Upper lobe of left lung (tissue), 6 donors: ENCODE results near the gene MAML2. TPM values are rescaled to one million over a fixed set of nuclear protein-coding genes. Genes with fewer than 3 reads are reported as not detected.
"Not testable (repeated sequence)": the region's sequence is repeated elsewhere in the genome, so short reads cannot be mapped to it uniquely, and the experiment has no call there.

Experiments used
- ATAC-seq, 2 donors: fragments of 200-7000 bp; cut with Tn5 transposase; one replicate each; pipeline ENCODE4 v1.9.1; 2022; ENCODE audit warnings: mild to moderate bottlenecking in 2 of 2, moderate library complexity in 2 of 2; ENCODE audit not compliant: low FRiP score in 2 of 2
- DNase-seq, 2 donors: peaks; one replicate each; pipeline ENCODE4 v3.0.0-alpha.2; 2019 to 2020
- H3K27ac ChIP-seq, 4 donors: fragments of 200-600 bp; sonication (generic); one replicate each; pipeline ENCODE4 v1.5.1; 2016 to 2019
- H3K27me3 ChIP-seq, 4 donors: fragments of 200-600 bp; sonication (generic); one replicate each; pipeline ENCODE4 v1.5.1; 2017 to 2019
- H3K36me3 ChIP-seq, 4 donors: fragments of 200-600 bp; sonication (generic); one replicate each; pipeline ENCODE4 v1.5.1; 2016 to 2019
- H3K4me1 ChIP-seq, 4 donors: fragments of 200-600 bp; sonication (generic); one replicate each; pipeline ENCODE4 v1.5.1; 2018 to 2019
- H3K4me3 ChIP-seq, 4 donors: fragments of 200-600 bp; sonication (generic); one replicate each; pipeline ENCODE4 v1.5.1; 2017 to 2019; ENCODE audit warnings: mild to moderate bottlenecking in 2 of 4, moderate library complexity in 1 of 4
- H3K9me3 ChIP-seq, 4 donors: fragments of 200-600 bp; sonication (generic); one replicate each; pipeline ENCODE4 v1.5.1; 2018 to 2019
- EP300 ChIP-seq, 4 donors: sonication (generic); formaldehyde crosslinking; IDR thresholded peaks; one replicate each; pipeline ENCODE4 v1.5.1; 2017; ENCODE audit warnings: antibody characterized with exemption in 4 of 4, control low read depth in 2 of 4
- POLR2A ChIP-seq, 4 donors: fragments of 450-650 bp; IDR thresholded peaks; one replicate each; pipeline ENCODE4 v1.5.1; 2016 to 2017; ENCODE audit warnings: antibody characterized with exemption in 4 of 4, mild to moderate bottlenecking in 2 of 4
- POLR2AphosphoS5 ChIP-seq, 2 donors: sonication (generic); formaldehyde crosslinking; IDR thresholded peaks; one replicate each; pipeline ENCODE4 v1.5.1; 2017; ENCODE audit warnings: antibody characterized with exemption in 2 of 2
- WGBS, 2 donors: methylation state at CpG; one replicate each; pipeline ENCODE4 v1.1.5; 2017 to 2018; 5-methylcytosine and 5-hydroxymethylcytosine counted together
- total RNA-seq, 6 donors: library from RNA; depleted of rRNA in 4 of 6; stranded (reverse); fragments of >200 nt in 4 of 6; gene quantifications; one replicate each; pipeline versions ENCODE4 v1.1.0 to v1.2.1, GENCODE V29; 2016 to 2021
- TF ChIP-seq, protein P1 (sequence below), 6 experiments: fragments of 450-650 bp in 4 of 6; fragments of 200-600 bp in 2 of 6; sonication (generic) in 2 of 6; IDR thresholded peaks; one replicate each; pipeline ENCODE4 v1.5.1; 2016 to 2019; ENCODE audit warnings: antibody characterized with exemption in 6 of 6
- donor health status: DM: no; HTN: no; CAD: no; lungs with moderate emphysema.
- donor health status: DM: no; HTN: yes; CAD: no; lungs with severe emphysema.

Gene MAML2
- total RNA-seq, 6 donors from 2014 or later, result 19.5 to 36.6 (median 26.3) TPM

DNA sequence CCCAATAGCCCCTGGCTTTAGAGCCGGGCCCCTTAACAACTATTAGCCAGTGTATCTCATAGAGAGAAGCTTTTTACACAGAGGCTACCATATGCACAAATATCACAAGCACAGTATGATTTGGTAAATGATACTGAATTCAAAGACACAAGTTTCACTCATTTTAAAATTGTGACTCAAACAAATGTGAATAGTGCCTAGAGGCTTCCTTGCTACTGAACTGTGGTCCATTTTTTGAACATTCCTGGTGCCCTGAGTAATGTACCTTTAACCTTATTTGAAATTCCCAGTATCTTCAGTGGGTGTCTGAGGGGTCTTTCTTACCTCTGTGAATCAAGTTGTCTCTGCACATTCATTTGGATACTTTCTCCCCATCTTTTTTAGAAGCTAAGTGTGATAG, 156.2 kb downstream of the MAML2 start:
- TF ChIP-seq POLR2A (IDR thresholded peaks at IDR 0.05) (no peak), EP300 (IDR thresholded peaks at IDR 0.05) (no peak), POLR2AphosphoS5 (IDR thresholded peaks at IDR 0.05) (no peak)
- TF ChIP-seq, protein P1, sequence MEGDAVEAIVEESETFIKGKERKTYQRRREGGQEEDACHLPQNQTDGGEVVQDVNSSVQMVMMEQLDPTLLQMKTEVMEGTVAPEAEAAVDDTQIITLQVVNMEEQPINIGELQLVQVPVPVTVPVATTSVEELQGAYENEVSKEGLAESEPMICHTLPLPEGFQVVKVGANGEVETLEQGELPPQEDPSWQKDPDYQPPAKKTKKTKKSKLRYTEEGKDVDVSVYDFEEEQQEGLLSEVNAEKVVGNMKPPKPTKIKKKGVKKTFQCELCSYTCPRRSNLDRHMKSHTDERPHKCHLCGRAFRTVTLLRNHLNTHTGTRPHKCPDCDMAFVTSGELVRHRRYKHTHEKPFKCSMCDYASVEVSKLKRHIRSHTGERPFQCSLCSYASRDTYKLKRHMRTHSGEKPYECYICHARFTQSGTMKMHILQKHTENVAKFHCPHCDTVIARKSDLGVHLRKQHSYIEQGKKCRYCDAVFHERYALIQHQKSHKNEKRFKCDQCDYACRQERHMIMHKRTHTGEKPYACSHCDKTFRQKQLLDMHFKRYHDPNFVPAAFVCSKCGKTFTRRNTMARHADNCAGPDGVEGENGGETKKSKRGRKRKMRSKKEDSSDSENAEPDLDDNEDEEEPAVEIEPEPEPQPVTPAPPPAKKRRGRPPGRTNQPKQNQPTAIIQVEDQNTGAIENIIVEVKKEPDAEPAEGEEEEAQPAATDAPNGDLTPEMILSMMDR (IDR thresholded peaks at IDR 0.05), result no peak
- no peaks in the 10 kb centered on the region for H3K27me3 ChIP-seq
- 93 to 94% methylated on average over 1 of the region's 1 CpG for WGBS, 2 donors
- peaks cover 11 to 30% (median 18%) of the 10 kb centered on the region in 4 donors for H3K4me1 ChIP-seq
- H3K9me3 ChIP-seq, result no peaks in the 10 kb centered on the region
- no peak for ATAC-seq
- no peaks in the 10 kb centered on the region for H3K36me3 ChIP-seq
- no peak overlapping the region for H3K27ac ChIP-seq
- DNase-seq, result no peak
- no peak overlapping the region for H3K4me3 ChIP-seq

DNA sequence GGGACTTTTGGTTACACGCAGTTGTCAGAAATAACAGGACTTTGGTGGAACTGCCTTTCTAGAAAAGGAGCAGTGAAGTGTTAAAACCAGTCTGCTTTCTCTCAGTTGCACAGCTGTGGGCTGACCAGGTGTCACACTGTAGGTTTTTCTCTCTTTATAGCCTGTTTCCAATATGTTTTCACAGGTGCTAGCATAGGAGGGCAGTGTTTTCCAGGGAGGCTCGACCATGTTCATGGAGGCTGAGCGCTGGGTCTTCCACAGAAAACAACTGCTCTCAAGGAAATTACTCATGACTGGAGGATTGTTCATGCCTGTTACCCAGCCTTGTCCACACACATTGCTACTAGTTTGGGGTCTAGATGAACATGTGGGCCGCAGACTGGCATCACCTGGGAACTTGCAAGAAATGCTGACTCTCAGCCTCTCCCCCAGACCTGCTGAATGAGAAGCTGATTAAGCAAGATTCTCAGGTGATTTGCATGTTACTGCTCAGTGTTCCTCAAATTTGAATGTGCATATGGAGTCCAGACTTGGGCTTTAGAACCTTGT, 157.7 kb downstream of the MAML2 start:
- no peak overlapping the region for H3K27ac ChIP-seq
- H3K4me1 ChIP-seq, result peaks cover 11 to 26% (median 17%) of the 10 kb centered on the region in 4 donors
- no peaks in the 10 kb centered on the region for H3K27me3 ChIP-seq
- DNase-seq (no peak), ATAC-seq (no peak)
- TF ChIP-seq POLR2A (IDR thresholded peaks at IDR 0.05) (no peak), POLR2AphosphoS5 (IDR thresholded peaks at IDR 0.05) (no peak), EP300 (IDR thresholded peaks at IDR 0.05) (no peak)
- TF ChIP-seq, protein P1 (IDR thresholded peaks at IDR 0.05), result no peak
- no peaks in the 10 kb centered on the region for H3K9me3 ChIP-seq
- no peak overlapping the region for H3K4me3 ChIP-seq
- no peaks in the 10 kb centered on the region for H3K36me3 ChIP-seq
- WGBS, 2 donors, result 79 to 88% methylated on average over 4 of the region's 4 CpGs

DNA sequence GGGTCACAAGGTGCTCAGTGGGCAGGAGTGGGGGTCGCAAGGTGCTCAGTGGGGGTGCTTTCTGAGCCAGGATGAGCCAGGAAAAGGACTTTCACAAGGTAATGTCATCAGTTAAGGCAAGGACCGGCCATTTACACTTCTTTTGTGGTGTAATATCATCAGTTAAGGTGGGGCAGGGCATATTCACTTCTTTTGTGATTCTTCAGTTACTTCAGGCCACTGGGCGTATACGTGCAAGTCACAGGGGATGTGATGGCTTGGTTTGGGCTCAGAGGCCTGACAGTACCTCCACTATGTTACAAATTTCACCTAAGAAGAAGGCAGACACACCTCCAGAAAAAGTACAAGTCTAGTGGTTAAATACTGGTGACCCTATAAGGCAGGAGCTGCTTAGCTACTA, 162.1 kb downstream of the MAML2 start:
- not testable (repeated sequence) for H3K27ac ChIP-seq, H3K4me1 ChIP-seq, H3K27me3 ChIP-seq, ATAC-seq, H3K36me3 ChIP-seq, DNase-seq, H3K4me3 ChIP-seq, H3K9me3 ChIP-seq
- 93 to 100% methylated on average over 2 to 4 of the region's 4 CpGs for WGBS, 2 donors

DNA sequence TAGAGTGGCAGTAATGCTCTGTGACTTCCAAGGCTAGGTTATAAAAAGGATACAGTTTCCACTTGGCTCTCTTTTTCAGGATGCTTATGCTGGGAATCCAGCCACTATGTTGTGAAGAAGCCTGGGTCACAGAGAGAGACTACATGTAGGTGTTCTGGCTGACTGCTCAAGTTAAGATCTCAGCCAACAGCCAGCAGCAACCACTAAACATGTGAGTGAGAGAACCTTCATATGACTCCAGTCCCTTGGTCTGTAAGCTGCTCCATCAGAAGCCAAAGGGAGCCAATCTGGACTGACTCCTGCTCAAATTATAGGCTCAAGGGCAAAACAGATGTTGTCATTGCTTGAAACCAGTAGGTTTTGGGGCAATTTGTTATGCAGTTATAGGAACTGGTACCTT, 162.7 kb downstream of the MAML2 start:
- no peak for ATAC-seq
- no peaks in the 10 kb centered on the region for H3K9me3 ChIP-seq
- TF ChIP-seq, protein P1 (IDR thresholded peaks at IDR 0.05), result no peak
- TF ChIP-seq POLR2AphosphoS5 (IDR thresholded peaks at IDR 0.05), result no peak
- TF ChIP-seq EP300 (IDR thresholded peaks at IDR 0.05), result no peak
- TF ChIP-seq POLR2A (IDR thresholded peaks at IDR 0.05), result no peak
- no peak for DNase-seq
- H3K36me3 ChIP-seq, result no peaks in the 10 kb centered on the region
- no peak overlapping the region for H3K27ac ChIP-seq
- H3K4me3 ChIP-seq, result no peak overlapping the region
- no peaks in the 10 kb centered on the region for H3K27me3 ChIP-seq
- H3K4me1 ChIP-seq, result no peaks in the 10 kb centered on the region

DNA sequence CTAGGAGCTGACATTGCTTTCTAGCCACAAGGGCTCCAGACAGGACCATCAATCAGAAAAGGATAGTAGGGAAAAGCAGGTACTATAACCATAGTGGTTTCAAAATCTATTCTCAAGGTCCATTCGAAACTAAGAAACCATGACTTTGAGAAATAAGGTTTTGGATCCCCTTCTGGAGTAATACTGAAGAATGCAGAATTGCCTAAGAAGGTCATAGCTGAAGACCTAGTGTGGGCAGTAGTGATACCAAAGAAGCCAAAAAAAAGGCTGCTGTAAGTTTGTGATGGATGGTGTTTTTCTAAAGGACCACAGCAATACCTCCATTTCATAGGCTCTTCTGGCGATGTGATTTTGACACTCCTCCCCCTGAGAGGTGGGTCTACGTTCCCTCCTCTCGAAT, 163.1 kb downstream of the MAML2 start:
- no peak for ATAC-seq
- Histone ChIP-seq H3K36me3 (no peaks in the 10 kb centered on the region), H3K27me3 (no peaks in the 10 kb centered on the region), H3K27ac (no peak overlapping the region), H3K9me3 (no peaks in the 10 kb centered on the region), H3K4me1 (no peaks in the 10 kb centered on the region), H3K4me3 (no peak overlapping the region)
- TF ChIP-seq EP300 (IDR thresholded peaks at IDR 0.05), result no peak
- TF ChIP-seq POLR2AphosphoS5 (IDR thresholded peaks at IDR 0.05), result no peak
- no peak for TF ChIP-seq POLR2A (IDR thresholded peaks at IDR 0.05)
- TF ChIP-seq, protein P1 (IDR thresholded peaks at IDR 0.05), result no peak
- WGBS, 2 donors, result 95 to 97% methylated on average over 4 of the region's 4 CpGs
- no peak for DNase-seq
